Measurements from ENCODE around the gene LYPD6B.

DNA sequence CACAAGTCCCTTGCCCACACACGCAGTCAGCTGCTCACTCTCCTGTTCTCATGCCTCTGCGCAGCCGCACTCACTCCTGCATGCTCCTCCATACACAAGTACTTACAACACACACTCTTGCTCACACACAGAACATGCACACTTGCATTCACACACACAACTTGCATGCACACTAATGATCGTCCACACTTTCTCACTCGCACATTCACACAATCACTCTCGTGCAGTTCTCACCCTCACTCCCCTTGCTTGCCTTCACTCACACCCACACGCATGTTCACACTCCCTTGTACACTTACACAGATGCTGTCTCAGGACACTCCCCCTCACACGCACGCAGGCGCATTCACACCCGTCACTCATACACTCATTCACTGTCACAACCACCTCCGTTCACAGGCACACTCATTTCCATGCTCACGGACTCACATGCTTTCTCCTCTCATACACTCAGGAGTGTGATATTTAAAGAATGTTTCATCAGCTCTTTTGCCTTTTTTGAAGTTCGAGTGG, 36.1 kb upstream of the LYPD6B start:
- TF ChIP-seq, protein P1, sequence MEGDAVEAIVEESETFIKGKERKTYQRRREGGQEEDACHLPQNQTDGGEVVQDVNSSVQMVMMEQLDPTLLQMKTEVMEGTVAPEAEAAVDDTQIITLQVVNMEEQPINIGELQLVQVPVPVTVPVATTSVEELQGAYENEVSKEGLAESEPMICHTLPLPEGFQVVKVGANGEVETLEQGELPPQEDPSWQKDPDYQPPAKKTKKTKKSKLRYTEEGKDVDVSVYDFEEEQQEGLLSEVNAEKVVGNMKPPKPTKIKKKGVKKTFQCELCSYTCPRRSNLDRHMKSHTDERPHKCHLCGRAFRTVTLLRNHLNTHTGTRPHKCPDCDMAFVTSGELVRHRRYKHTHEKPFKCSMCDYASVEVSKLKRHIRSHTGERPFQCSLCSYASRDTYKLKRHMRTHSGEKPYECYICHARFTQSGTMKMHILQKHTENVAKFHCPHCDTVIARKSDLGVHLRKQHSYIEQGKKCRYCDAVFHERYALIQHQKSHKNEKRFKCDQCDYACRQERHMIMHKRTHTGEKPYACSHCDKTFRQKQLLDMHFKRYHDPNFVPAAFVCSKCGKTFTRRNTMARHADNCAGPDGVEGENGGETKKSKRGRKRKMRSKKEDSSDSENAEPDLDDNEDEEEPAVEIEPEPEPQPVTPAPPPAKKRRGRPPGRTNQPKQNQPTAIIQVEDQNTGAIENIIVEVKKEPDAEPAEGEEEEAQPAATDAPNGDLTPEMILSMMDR (IDR thresholded peaks at IDR 0.05; ENCODE audit: low read depth, low read length, missing input control): no peak
- TF ChIP-seq RAD21 (IDR thresholded peaks at IDR 0.05): no peak
- TF ChIP-seq TAF1 (conservative IDR thresholded peaks at IDR 0.05): no peak
- TF ChIP-seq SP1 (IDR thresholded peaks at IDR 0.05): no peak
- TF ChIP-seq, protein P2, sequence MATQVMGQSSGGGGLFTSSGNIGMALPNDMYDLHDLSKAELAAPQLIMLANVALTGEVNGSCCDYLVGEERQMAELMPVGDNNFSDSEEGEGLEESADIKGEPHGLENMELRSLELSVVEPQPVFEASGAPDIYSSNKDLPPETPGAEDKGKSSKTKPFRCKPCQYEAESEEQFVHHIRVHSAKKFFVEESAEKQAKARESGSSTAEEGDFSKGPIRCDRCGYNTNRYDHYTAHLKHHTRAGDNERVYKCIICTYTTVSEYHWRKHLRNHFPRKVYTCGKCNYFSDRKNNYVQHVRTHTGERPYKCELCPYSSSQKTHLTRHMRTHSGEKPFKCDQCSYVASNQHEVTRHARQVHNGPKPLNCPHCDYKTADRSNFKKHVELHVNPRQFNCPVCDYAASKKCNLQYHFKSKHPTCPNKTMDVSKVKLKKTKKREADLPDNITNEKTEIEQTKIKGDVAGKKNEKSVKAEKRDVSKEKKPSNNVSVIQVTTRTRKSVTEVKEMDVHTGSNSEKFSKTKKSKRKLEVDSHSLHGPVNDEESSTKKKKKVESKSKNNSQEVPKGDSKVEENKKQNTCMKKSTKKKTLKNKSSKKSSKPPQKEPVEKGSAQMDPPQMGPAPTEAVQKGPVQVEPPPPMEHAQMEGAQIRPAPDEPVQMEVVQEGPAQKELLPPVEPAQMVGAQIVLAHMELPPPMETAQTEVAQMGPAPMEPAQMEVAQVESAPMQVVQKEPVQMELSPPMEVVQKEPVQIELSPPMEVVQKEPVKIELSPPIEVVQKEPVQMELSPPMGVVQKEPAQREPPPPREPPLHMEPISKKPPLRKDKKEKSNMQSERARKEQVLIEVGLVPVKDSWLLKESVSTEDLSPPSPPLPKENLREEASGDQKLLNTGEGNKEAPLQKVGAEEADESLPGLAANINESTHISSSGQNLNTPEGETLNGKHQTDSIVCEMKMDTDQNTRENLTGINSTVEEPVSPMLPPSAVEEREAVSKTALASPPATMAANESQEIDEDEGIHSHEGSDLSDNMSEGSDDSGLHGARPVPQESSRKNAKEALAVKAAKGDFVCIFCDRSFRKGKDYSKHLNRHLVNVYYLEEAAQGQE (IDR thresholded peaks at IDR 0.05): no peak
- no peak for TF ChIP-seq GABPA (IDR thresholded peaks at IDR 0.05 in 1 of 2, conservative IDR thresholded peaks at IDR 0.05 in 1 of 2)
- TF ChIP-seq ZBTB33 (IDR thresholded peaks at IDR 0.05): no peak
- TF ChIP-seq MAX (IDR thresholded peaks at IDR 0.05): no peak
- TF ChIP-seq, protein P3, sequence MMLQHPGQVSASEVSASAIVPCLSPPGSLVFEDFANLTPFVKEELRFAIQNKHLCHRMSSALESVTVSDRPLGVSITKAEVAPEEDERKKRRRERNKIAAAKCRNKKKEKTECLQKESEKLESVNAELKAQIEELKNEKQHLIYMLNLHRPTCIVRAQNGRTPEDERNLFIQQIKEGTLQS (IDR thresholded peaks at IDR 0.05): no peak
- TF ChIP-seq YY1 (IDR thresholded peaks at IDR 0.05): no peak
- TF ChIP-seq FOXA2 (IDR thresholded peaks at IDR 0.05): no peak
- TF ChIP-seq RXRA (IDR thresholded peaks at IDR 0.05): no peak
- no peak for TF ChIP-seq EGR1 (IDR thresholded peaks at IDR 0.05; ENCODE audit: low read depth in 2 of 2)
